ENCODE results near the gene ODAD4. TPM values are rescaled to one million over a fixed set of nuclear protein-coding genes. Genes with fewer than 3 reads are reported as not detected.
A peak's percentile ranks its signal among the peaks of the same experiment; 100 is the strongest.

Gene ODAD4
- polyA plus RNA-seq, 1 of the 3 experiments (the other 2 are of a cell fraction) = 1.1 TPM

- Histone ChIP-seq H3K9ac (no peak overlapping the region), H3K36me3 (replicated peaks in 1 of 2; ENCODE audit: control insufficient read depth in 1 of 2, insufficient read depth in 2 of 2, low read length in 1 of 2) (peaks cover 7 to 18% of the 10 kb centered on the region in 2 experiments), H3K4me1 (ENCODE audit: control insufficient read depth in 1 of 2, insufficient read depth in 2 of 2, low read depth in 1 of 2, low read length in 1 of 2) (peaks cover 0 to 27% of the 10 kb centered on the region in 2 experiments; a peak in 1 of 4 replicates), H3K4me3 (ENCODE audit: low read depth in 2 of 2, low read length in 1 of 2) (no peak overlapping the region), H3K4me2 (no peak overlapping the region), H4K20me1 (ENCODE audit: insufficient read depth) (no peaks in the 10 kb centered on the region), H3K9me3 (no peaks in the 10 kb centered on the region), H3F3A (replicated peaks; ENCODE audit: insufficient read depth) (no peaks in the 10 kb centered on the region), H3K27me3 (ENCODE audit: insufficient read depth) (no peaks in the 10 kb centered on the region), H3K27ac (ENCODE audit: low read depth in 2 of 2, low read length in 1 of 2) (peak overlapping the region in 1 of 2 experiments; percentile 64; a peak in 2 of 4 replicates), H2AFZ (ENCODE audit: low read depth) (no peak overlapping the region), H3K79me2 (ENCODE audit: insufficient read depth) (no peaks in the 10 kb centered on the region), H3K9me2 (no peaks in the 10 kb centered on the region)
- ChIA-PET CTCF (interaction anchor here (0.8 to 2.0 kb wide), 6 partner anchors 11 to 153 kb away, joined by 3 to 8 read pairs (median 4); partner anchors contain the start of genes CNP and JUP), POLR2A (interaction anchor here (0.9 to 1.5 kb wide), 3 partner anchors 9 to 21 kb away, joined by 3 to 5 read pairs (median 4); partner anchors contain the start of gene ODAD4)
- 80% methylated on average over 2 of the region's 4 CpGs for WGBS (ENCODE audit: low lambda C conversion rate)
- DNase-seq = no peak
- TF ChIP-seq EZH2phosphoT487 (IDR thresholded peaks at IDR 0.05; ENCODE audit: borderline replicate concordance, low read depth) (no peak), EP300 (IDR thresholded peaks at IDR 0.05; ENCODE audit: borderline replicate concordance in 1 of 2, low read depth in 1 of 2, low read length in 1 of 2) (no peak), JUND (IDR thresholded peaks at IDR 0.05) (no peak), PBX3 (IDR thresholded peaks at IDR 0.05) (no peak), FOSL2 (IDR thresholded peaks at IDR 0.05; ENCODE audit: borderline replicate concordance, low read depth) (no peak), GATA2 (CRISPR knock-in tag; IDR thresholded peaks at IDR 0.05) (no peak), SMC3 (IDR thresholded peaks at IDR 0.05; ENCODE audit: low read depth, low read length) (no peak), CHD2 (IDR thresholded peaks at IDR 0.05; ENCODE audit: low read length, partially characterized antibody) (no peak), POLR2AphosphoS5 (IDR thresholded peaks at IDR 0.05; ENCODE audit: low read depth, low read length) (no peak), SIN3A (IDR thresholded peaks at IDR 0.05; ENCODE audit: borderline replicate concordance, low read depth, low read length) (no peak), USF1 (IDR thresholded peaks at IDR 0.05; ENCODE audit: borderline replicate concordance, low read depth) (no peak), RAD21 (IDR thresholded peaks at IDR 0.05; ENCODE audit: low read length) (no peak), IRF3 (IDR thresholded peaks at IDR 0.05; ENCODE audit: low read depth, low read length) (no peak)
These were observed 8.8 kb downstream of the ODAD4 start for GRCh38 chr17:41939044-41939692.
